Activated CD8-positive, alpha-beta memory T cell treated with anti-CD3 and anti-CD28 coated beads for 36 hours (primary cell): Measurements from ENCODE around the gene YAP1. TPM values are rescaled to one million over a fixed set of nuclear protein-coding genes. Genes with fewer than 3 reads are reported as not detected.
"Not testable (repeated sequence)": the region's sequence is repeated elsewhere in the genome, so short reads cannot be mapped to it uniquely, and the experiment has no call there.

Experiments used
- CTCF ChIA-PET: fragments of 350-600 bp; sonication (Branson Sonifier 250); formaldehyde crosslinking; loops from one replicate; lab custom pipeline; 2021; ENCODE audit warnings: antibody characterized with exemption; lab: Charles Lee
- POLR2A ChIA-PET: fragments of 350-600 bp; sonication (Branson Sonifier 250); formaldehyde crosslinking; loops from one replicate; lab custom pipeline; 2021; ENCODE audit warnings: antibody characterized with exemption; lab: Charles Lee
- total RNA-seq, 2 experiments: library from RNA; stranded (reverse); gene quantifications; one replicate each; pipeline ENCODE4 v1.2.3, GENCODE V29; 2021

YAP1 gene
- total RNA-seq, 2 experiments from 2014 or later, result 0.04 to 0.11 TPM

GRCh38 chr11:102192349-102193066, 82.3 kb downstream of the YAP1 start:
- CTCF ChIA-PET, result no interaction called here
- POLR2A ChIA-PET, result no interaction called here

DNA sequence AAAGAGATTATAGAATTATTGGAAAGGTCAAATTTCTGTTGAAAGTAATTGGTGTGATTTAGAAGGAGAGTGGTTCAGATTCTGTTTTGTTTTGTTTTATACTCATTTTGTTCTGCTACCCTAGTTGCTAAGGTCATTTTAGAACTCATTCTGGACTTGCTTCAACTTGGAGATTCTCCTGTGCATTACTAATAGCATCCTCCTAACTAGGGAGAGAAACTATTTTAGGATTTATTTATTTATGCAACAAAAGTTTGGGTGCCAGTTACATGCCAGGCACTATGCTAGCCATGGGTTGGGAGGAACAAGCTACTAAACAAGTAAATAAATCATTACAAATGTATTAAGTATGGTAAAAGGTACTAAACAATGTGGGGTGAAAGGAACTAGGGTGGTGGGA, 84.0 kb downstream of the YAP1 start:
- POLR2A ChIA-PET, result no interaction called here
- CTCF ChIA-PET, result no interaction called here

GRCh38 chr11:102194990-102195389, 84.7 kb downstream of the YAP1 start:
- CTCF ChIA-PET, result no interaction called here
- POLR2A ChIA-PET, result no interaction called here

DNA sequence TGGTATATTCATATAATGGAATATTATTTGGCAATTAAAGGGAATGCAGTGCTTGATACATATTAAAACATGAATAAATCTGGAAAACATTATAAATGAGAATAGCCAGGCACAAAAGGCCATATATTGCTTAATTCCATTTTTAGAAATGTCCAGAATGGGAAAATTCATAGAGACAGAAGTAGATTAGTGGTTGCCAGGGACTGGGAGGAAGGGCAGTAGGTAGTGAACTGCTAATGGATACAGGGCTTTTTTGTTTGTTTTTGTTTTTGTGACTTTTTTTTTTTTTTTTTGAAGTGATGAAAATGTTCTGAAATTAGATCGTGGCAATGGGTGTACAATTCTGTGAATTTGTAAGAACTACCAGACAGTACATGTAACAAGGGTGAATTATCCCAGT, 86.1 kb downstream of the YAP1 start:
- ChIA-PET CTCF (no interaction called here), POLR2A (no interaction called here)

DNA sequence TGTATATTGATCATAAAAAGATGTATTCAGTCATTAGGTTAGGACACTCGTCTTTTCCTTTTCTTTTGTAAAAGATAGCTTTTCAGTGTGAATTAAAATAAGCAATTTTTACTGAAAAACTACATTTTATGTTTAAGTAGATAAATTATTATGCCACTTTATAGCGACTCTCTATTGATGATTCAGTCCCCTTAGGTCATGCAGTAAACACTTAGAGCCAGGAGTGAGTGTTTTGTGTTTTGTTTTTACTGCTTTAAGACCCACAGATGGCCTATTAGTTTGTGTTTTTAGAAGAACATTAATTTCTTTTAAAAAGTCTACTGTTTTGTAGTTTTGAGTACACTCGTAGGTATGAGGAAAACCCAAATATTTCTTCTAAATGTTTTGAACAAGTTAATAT, 86.6 kb downstream of the YAP1 start:
- CTCF ChIA-PET, result no interaction called here
- POLR2A ChIA-PET, result no interaction called here

DNA sequence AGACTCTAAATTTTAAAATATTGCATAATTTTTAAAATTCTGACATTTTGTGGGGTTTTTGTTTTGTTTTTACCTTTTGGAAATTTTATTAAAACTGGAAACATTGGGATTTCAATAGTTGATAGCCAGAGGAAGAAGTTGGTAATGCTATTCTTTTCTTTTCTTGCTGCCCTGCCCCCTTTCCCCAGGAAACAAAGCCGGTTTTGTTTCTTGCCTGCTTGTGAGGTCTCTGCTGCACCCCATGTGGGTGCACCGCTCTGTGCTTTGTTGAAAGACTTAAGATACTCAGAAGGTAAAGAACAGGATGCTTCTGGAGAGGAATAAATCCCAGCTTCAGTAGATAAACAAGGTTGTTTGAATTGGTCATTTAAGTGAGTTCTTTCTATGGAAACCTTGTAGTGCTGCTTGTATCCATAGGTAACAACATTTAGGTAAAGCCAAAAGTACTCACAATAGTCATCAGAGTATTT, 87.5 kb downstream of the YAP1 start:
- CTCF ChIA-PET, result no interaction called here
- POLR2A ChIA-PET, result no interaction called here

GRCh38 chr11:102199673-102200072, 89.4 kb downstream of the YAP1 start:
- CTCF ChIA-PET, result no interaction called here
- POLR2A ChIA-PET, result no interaction called here

GRCh38 chr11:102200325-102200724, 90.1 kb downstream of the YAP1 start:
- POLR2A ChIA-PET, CTCF ChIA-PET: not testable (repeated sequence)

GRCh38 chr11:102201776-102202175, 91.5 kb downstream of the YAP1 start:
- CTCF ChIA-PET, result no interaction called here
- POLR2A ChIA-PET, result no interaction called here

GRCh38 chr11:102202972-102203371, 92.7 kb downstream of the YAP1 start:
- POLR2A ChIA-PET, result no interaction called here
- CTCF ChIA-PET, result no interaction called here

- CTCF ChIA-PET, result no interaction called here
- POLR2A ChIA-PET, result no interaction called here
These were observed 93.9 kb downstream of the YAP1 start for GRCh38 chr11:102204174-102204573.

GRCh38 chr11:102205805-102206204, 95.6 kb downstream of the YAP1 start:
- CTCF ChIA-PET, result no interaction called here
- POLR2A ChIA-PET, result no interaction called here

DNA sequence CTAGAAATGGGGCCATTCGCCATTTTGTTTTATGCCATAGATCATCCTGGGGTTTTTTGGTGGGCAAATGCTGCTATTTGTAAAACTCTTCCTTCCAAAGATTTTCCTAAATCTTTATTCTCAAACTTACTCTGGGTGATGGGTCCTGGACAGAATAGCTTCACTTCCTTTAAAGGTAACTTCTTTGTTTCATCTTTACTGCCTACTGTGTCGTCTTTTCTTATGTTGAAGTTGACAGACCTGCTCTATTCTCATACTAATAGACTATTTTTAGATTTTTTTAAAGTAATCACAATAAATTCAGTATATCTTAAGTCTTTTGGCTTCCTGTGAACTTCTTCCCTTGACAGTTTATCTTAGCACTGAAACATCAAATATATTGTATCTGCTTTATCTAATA, 98.6 kb downstream of the YAP1 start:
- POLR2A ChIA-PET, result no interaction called here
- CTCF ChIA-PET, result no interaction called here

DNA sequence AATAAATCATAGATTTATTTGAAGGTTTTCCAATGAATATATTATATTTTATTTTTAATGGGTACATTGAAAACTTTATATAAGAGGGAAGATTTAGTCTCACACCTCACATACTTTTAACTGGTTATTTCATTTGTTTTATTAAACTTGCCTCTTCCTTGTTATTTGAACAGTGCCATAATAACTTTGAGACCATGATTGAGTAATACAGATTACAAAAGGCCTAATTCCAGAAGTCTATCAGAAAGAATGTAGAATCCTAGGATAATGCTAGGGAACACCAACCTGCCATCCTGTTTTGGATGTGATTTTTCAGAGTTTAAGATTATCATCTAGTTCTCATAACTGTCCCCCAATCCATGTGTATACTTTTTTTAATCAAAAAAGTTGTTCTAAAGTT, 104.4 kb downstream of the YAP1 start:
- POLR2A ChIA-PET, result no interaction called here
- CTCF ChIA-PET, result no interaction called here

DNA sequence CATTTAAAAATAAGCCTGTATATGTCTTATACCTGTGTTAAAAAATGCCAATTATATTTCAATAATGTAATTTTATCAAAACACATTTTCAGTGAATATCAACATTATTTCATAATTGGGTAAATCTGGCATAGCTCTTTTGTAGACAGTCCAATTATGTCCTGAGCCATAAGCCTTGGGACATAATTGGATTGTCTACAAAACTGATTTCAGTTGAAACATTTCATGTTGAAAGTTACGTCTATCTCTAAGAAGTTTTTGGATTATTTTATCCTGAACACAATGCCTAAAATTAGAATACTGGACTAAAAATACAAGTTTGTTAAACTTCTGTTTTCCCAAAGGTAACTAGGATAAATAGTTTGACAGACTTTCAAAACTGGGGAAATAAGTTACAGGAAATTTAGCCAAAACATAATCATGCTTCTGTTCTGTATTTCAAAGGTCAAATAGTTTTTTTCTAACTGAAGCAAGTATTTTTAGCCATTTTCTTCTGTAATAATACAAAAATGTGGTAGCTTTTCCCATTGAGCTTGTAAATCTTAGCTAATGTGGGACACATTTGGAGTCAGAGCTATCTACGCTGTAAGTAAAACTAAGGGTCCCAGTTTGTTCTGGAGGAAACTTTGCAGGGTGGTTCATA, 106.3 kb downstream of the YAP1 start:
- ChIA-PET POLR2A (no interaction called here), CTCF (no interaction called here)

- ChIA-PET CTCF (no interaction called here), POLR2A (no interaction called here)
These were observed 110.7 kb downstream of the YAP1 start for GRCh38 chr11:102220728-102221467.

- ChIA-PET CTCF (no interaction called here), POLR2A (no interaction called here)
These were observed 113.6 kb downstream of the YAP1 start for GRCh38 chr11:102223859-102224258.

- CTCF ChIA-PET, result no interaction called here
- POLR2A ChIA-PET, result no interaction called here
These were observed 115.7 kb downstream of the YAP1 start for GRCh38 chr11:102225689-102226568.

- ChIA-PET POLR2A (no interaction called here), CTCF (no interaction called here)
These were observed 116.6 kb downstream of the YAP1 start for GRCh38 chr11:102226702-102227490.
